Glomerular endothelial cell (primary cell): ENCODE measurements around the gene TSPAN33. TPM values are rescaled to one million over a fixed set of nuclear protein-coding genes. Genes with fewer than 3 reads are reported as not detected.
A peak's percentile ranks its signal among the peaks of the same experiment; 100 is the strongest.

Source experiments
- DNase-seq: peaks from one replicate; pipeline ENCODE4 v3.0.0-alpha.2; 2011; ENCODE audit warnings: low read depth, low spot score; ENCODE audit errors: extremely low read depth
- total RNA-seq: library from RNA; depleted of rRNA; stranded (reverse); fragments of >200 nt; gene quantifications from 2 replicates; pipeline ENCODE4 v1.2.3, GENCODE V29; 2015

Gene TSPAN33
- total RNA-seq, 1 donor from 2014 or later = 0.18 TPM

DNA sequence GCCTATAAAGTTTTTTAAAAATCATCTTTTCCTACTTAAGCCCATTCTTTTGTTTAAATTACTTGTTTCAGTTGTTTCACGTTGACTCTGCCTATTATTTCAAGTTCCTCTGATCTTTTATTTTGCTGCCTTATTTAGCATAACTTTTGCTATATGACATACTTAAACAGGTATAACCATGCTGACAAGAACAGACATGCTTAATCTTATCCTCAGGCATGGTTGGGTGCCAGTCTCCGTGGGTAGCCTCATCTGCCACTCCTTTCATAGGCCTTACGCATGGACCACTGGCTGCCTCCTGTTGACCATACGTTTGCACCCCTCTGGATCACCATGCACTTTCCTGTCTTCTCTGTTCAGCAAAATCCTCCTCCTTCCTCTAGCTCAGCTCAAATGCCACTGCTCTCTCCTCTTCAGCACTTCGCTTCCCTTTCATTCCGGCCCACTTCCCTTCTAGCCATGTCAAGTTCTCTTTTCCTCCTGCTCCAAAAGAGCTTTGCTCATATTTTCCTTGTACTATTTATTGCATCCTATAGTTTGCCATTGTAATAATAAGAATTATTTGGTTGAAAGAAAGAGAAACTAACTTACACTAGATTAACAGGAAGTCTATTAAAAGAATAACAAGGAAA is 10.0 kb upstream of the TSPAN33 start:
- no peak for DNase-seq

DNA sequence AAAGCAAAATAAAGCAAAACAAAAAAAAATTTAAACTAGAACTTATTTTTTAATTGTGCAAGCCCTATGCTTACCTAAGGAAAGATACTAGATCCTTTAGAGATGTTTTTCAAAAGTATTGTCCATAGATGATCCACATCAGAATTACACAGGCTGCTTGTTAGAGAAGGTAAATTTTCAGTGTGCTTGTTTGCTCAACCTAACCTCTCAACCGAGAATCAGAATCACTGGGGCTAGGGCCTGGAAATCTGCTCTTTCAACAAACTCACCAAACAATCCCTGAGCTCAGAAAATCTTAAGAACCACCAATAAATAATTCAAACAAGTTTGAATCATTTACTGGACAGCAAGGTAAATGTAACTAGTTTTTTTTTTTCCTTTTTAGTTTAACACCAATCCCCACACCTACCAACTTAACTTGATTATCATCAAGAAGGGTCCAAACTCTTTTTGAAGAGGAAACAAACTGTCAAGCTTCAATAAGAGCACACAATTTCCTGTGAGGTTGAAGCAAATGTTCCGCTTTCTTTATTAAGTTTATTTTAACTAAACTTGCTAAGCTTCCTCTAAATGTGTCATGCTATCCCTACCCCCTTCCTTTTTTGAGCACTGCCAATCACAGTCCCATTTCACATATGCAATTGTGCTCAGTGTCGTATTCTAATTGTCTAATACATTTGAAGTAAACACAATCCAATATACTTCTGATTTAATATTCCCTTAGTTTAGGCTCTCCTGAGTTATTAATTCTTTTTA is 7.4 kb upstream of the TSPAN33 start:
- no peak for DNase-seq

DNA sequence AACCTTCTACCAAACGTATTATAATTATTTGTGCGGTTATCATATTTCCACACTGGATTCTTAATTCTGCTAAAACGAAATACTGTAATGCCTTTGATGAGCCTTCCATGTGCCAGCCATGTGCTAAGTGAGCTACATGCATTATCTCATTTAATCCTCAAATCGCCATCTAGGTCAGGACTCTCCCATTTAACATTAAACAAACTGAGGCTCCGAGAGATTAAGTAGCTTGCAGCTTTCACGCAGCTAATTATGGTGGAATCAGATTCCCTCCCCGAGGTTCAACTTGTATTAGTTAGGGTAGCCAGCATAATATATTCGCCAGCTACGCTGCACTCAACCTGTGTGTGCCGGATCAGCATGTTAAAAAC is 798 bp upstream of the TSPAN33 start:
- no peak for DNase-seq

DNA sequence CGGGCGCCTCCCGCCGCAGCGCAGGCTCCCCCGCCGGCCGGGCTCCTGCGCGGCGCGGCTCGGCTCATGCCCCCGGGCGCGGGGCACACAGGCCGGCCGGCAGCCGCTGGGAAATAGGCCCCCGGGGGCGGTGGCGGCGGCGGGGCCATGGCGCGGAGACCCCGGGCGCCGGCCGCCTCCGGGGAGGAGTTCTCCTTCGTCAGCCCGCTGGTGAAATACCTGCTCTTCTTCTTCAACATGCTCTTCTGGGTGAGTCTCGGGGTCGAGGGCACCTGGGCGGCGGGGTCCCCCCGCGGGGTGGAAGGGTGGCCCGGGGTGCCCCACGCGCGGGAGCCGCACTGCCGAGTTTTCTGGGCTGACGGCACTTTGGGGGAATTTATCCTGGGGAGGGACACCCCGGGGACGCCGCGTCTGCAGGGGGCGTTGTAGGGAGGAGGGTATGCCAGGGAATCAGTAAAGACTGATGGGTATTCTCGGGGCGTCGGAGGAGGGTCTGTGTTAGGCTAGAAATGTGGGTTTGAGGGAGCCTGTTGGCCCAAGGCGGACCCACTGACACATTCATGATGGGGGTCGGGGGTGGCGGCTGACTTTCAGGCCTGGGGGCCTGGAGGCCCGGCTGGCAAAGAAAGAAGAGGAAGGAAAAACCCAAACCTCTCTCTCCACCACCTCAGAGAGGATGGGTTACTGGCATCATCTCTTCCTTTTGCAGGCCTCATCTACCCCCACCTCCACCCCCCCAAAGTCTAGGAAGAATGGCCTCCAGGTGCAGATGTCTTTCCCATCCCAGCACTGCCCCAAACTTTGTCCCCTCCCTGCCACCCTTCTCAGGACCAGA is 544 bp downstream of the TSPAN33 start:
- DNase-seq = no peak

DNA sequence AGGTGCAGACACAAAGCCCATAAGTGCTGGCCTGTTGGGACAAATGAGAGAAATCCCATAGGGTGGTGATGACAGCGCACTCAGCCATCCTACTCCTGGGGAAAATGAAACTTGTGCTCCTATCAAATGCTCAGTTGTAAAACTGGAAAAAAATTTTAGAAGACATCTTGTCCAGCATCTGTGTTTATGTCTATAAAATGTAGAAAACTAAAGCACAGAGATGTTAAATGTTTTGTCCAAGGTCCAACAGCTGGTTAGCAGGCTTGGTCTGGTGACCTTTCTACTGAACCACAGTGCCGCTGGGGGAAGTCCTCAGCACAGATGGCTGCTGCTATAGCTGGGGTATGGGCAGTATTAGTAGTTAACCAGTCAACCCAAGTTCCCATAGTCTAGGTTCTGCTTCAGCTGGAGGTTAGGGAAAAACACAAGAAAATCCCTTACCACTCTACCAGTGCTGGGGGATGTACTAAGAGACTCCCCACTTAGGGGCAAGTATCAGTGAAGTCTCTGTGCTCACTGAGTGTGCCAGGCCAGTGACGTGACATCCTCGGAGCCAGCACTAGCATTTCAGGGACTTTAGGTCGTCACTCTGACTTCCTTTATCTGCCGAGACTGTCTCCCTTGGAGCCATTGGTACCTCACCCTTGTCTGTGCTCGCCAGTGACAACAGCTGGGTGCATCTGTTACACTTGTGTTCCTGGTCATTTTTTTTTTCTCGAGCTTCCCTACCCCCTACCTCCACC is 1.9 kb downstream of the TSPAN33 start:
- DNase-seq = no peak

DNA sequence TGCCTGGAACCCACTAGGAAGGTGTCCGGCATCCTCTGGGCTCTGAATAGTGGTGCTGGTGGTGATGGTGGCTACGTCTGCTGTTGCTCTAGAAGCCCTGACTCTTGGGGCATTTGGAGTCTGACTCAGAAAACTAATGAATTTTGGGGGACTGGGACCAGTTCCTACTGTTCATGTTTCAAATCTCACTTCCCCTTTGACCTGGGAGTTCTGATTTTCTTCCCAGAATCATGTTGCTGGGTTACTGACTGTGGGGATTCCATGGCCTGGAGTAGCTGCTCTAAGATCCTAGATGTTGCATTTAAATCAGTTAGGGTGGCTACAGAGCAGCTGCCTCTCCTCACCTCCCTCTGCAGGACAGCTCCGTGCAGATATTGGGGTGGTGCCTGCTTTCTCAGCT is 3.2 kb downstream of the TSPAN33 start:
- no peak for DNase-seq

DNA sequence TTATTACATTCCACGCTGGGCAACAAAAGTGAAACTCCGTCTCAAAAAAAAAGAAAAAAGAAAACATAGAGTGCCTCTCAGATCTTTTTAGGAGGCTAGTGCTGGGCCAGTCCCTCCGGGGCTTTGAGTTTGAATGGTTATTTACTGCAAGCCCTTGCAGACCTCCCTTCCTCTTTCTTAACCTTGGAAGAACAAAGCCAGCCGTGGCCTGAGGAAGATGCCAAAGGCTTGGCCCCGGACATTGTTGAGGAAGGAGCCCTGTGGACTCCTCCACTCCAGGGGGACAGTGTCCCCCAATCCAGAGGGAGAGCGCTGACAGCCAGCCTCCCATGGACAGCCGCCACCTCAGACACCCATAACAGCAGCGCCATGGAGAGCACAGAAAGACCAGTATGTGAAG is 5.0 kb downstream of the TSPAN33 start:
- no peak for DNase-seq

DNA sequence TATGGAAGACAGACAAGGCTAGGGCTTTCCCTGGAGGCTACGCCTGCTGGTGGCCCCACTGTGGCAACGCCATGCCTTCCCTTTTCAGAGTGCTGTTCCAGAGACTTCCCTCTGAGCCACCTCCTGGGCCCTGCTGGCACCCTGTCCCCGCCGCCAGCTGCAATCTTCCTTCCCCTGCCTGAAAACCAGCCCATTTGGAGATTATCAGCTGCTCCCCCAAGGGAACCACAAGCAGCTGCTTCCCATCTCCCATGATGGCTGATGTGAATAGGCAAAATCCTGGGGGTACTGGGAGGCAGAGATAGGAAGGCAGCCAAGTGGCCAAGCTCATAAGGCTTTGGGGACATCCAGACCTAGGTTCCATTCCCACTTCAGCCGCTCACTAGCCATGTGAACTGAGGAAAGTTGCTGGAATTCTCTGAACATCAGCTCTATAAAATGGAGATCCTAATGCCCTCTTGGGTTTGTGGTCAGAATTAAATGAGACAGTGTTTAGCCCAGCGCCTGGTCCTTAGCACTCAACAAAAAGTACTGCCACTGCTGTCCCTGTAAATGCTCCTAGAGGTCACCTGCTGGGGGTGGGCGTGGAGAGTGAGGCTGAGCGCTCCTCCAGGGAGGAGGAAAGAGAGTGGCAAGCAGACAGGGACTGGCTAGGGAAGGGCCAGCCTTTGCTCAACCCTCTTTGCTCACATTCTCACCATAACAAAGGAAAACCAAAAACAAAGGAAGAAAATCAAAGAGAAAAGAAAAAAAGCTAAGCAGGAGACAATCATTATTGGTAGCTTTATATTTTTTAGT is 5.9 kb downstream of the TSPAN33 start:
- no peak for DNase-seq

DNA sequence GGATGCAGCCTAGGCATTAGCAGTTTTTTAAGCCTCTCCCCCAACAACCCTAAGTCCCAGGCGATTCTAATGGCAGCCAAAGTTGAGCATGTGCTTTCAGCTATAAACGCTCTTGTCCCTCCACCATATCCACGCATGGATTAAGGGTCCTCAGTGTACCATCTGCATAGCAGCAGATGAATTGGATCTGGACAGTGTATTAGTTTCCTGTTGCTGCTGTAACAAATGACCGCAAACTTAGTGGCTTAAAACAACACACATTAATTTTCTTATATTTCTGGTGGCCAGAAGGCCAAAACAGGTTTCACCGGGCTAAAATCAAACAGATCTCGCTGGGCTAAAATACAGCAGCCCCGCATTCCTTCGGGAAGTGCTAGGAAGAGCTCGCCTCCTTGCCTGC is 13.1 kb downstream of the TSPAN33 start:
- DNase-seq = no peak

DNA sequence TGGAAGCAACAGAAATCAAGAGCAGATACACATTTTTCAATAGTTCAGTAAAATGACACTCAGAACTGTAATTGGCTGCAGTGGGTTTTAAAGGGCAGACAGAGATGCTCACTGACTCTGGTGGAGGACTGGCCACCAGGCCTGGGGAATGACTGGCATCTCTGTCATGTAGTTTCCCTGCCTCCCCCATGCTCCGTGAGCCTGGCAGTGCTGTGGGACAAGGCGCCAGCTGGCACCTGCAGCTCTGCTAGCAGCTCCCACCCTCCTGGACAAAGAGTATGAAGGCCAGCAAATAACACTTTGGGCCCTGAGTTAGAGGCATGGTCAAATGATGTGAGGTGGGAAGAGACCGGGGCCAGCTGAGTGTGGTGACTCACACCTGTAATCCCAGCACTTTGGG is 15.0 kb downstream of the TSPAN33 start:
- no peak for DNase-seq

DNA sequence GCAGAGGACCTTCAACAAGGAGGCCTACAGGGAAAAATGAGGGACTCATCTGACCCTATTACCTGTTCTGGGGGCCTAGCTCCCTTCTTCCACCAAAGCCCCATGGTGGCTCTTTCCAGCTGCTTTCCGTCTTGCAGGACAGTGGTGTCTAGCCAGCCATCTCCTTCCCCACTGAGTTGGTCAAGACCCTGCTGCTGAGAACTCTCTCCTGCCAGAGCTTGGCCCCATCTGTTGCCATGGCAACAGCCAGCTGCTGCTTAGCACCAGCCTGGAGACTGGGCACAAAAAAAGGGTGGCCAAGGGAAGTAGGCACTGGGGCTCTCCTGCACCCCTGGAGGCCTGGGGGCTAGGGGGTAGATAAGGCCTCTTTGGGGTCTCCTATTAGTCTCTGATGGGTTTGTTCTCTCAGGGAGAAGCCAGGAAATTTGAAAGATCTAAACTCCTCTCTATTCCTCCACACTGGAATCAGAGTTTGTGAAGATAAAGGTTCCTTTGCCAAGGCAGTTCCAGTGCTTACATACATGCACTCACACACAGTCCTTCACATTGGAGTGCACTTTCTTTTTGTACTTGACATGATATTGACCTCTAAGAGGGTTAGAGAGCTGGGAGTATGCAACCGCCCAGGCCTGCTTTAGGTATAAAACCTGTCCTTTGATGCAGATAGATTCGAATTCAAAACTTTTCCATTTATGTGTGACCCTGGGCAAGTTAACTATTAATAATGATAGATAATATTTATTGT is 15.8 kb downstream of the TSPAN33 start:
- DNase-seq = no peak

DNA sequence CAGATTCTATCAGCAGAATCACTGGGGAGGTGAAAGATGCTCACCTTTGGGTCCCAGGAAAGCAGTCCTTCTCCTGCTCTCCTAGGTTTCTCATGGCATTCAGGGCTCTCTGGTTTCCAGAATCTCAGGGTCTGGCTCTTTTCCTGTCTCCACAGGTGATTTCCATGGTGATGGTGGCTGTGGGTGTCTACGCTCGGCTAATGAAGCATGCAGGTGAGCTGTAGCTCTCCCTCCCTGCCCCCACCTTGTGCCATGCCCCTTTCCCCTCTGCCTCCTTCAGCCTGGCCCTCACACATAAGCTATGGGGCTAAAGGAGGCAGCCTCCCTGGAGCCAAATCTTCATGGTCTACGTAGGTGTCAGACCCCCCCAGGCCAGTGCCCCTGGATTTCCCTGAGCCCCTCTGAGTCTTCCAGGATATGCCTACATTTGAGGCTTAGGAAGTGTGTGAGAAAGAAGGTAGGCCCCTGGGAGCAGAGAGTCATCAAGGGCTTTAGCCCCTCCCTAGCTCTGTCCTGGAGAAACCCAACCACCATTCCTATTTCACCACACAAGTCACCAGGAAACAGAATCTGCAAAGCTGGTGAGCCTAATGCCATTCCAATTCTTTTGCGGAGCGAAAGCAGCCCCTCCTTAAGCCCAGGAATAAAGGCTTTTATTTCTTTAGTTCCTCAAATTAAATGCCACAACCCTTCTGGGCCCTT is 17.2 kb downstream of the TSPAN33 start:
- no peak for DNase-seq

DNA sequence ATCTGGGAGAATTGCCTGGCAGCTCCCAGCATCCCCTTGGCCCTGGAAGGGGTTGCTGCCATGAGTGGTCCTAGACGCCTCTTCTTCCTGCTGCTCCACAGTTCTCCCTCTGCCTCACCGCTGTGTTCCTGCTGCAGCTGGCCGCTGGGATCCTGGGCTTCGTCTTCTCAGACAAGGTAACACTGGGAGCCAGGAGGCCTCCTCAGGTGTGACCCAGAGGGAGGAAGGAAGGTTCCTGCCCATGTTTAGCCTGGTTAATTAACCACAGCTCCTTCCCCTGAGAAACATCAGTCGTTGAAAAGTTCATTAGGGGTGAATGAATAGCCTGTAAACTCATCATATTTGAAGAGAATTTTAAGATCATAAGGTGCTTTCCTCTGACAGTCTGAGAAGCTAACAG is 18.2 kb downstream of the TSPAN33 start:
- no peak for DNase-seq

DNA sequence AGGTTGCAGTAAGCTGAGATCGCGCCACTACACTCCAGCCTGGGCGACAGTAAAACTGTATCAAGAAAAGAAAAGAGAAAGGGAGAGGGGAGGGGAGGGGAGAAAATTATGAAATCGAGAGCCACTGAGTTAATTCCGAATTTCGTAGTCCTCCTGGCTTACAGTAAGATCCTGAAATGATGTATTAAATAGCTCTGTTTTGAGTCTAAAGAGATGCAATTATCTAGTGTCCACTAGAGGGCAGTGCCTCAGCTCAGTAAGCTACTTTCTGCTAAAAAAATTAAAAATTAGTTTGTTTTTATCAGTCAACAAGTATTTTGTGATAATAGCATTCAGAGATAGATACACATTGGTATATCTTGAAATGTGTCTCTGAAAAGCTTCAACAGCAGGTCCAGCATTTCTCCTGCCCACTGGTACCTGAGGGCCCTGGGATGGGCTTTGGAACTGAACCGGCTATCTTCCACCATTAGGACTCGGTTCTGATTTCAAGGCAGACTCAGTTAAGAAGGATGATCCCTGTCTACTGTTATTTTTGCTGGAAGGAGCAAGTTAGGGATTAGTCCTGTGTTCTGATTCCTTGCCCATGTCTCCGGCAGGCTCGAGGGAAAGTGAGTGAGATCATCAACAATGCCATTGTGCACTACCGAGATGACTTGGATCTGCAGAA is 19.5 kb downstream of the TSPAN33 start:
- peak; percentile 33 for DNase-seq

DNA sequence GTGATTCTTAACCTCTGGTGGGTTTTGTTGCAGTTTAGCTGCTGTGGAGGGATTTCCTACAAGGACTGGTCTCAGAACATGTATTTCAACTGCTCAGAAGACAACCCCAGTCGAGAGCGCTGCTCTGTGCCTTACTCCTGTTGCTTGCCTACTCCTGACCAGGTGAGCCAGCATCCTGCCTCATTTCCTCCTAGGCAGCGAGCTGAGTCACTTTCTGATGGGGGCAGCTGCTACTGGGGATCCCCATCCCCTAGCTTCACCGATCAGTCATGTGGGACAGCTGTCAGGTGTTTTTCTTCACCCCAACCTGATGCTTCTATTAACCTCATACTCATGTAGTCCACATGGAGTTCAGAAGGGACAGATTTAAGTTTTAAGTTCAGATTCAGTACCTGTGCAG is 22.2 kb downstream of the TSPAN33 start:
- no peak for DNase-seq

DNA sequence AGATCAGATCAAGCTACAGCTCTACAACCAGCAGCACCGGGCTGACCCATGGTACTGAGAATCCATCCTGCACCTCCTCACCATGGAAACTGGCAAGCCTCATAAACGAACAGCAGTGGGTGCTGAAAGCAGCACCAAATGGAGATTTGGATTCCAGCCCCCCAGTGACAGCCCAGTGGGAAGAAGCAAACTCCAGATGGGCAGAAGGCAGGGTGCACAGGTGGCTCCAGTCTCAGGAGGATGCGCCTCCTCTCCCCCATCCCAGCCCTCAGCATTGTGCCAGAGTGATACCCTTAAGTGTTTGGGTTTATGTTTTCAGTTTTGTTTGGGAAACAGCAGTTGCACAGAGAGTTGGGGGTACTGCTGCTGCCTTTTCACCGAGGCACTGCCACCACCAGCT is 23.3 kb downstream of the TSPAN33 start:
- DNase-seq = no peak

DNA sequence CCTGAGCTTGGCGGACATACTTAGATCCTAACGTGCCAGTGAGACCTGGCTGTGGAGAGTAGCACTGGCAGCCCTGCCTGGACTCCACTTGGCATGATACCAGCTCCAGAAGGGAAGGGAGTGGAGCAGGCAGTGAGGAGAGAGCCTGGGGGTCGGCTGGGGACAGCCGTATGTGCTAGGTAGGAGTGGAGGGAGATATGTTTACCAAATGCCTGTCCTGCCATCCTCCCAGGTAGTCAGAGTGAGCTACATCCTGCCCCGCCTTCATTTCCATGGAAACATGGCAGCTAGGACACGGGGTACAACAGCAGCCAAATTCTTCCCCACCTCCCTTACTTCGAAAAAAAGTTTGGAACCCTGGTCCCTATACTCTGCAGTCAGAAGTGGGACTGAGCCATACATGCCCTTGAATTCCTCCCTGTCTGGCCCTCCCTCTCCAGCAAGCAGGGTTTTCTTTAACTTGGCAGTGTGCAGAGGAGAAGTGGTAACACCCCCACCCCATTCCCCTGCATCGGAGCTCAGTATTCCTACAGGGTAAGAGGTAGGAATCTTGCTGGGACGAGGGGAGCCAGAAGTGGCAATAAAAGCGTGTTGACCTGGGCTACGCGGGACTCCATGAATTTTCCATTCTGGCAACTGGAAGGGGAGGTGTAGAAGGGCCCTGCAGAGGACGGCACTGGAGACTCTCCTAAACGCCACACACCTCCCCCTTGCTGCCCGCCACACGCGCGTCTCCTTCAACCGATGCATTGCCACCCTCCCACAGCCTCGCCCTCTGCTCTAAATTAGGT is 23.9 kb downstream of the TSPAN33 start:
- no peak for DNase-seq
